Measurements from ENCODE around the gene ATP5MC2.
"Not testable (repeated sequence)": the region's sequence is repeated elsewhere in the genome, so short reads cannot be mapped to it uniquely, and the experiment has no call there.

Gene ATP5MC2

GRCh38 chr12:53644133-53644532 lies 31.8 kb downstream of the ATP5MC2 start:
- DNase-seq = no peak

DNA sequence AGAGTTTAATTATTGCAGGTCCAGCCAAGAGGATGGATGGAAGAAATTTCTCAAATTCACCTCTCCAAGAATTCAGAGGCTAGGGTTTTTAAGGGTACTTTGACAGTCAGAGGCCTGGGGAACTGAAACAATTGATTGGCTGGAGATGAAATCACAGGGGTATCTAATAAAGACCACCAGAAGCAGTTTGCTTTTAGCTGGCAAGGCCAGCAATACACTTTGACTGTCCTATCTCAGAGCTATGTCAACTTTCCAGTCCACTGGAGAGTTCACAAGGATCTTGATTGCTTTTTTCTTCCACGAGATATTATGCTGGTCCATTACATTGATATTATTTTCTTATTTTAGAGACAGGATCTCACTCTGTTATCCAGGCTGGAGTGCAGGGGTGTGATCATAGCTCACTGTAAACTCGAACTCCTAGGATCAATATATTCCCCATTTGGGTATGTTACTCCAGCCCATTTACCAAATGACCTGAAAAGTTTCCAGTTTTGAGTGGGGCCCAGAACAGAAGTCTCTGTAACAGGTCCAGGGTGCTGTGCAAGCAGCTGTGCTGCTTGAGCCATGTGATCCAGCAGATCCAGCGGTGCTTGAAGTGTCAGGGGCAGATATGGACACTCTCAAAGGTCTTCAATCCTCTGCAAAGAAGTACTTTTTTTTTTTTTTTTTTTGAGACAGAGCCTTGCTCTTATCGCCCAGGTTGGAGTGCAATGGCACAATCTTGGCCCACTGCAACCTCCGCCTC lies 32.5 kb downstream of the ATP5MC2 start:
- no peak for DNase-seq

DNA sequence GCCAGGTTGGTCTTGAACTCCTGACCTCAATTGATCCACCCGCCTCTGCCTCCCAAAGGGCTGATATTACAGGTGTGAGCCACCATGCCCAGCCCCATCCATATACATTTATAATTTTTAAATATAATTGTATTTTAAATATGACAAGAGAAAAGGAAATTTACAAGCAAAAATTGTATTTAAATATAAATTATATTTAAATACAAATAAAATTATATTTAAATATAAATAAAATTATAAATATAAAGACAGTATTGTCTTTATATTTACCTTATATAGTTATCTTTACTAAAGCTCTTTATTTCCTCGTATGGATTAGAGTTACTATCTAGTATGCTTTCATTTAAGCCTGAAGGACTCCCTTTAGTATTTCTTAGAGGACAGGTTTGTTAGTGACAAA lies 37.8 kb downstream of the ATP5MC2 start:
- no peak for DNase-seq

GRCh38 chr12:53636641-53637040 lies 39.2 kb downstream of the ATP5MC2 start:
- DNase-seq = no peak

GRCh38 chr12:53635708-53636107 lies 40.2 kb downstream of the ATP5MC2 start:
- DNase-seq = not testable (repeated sequence)

DNA sequence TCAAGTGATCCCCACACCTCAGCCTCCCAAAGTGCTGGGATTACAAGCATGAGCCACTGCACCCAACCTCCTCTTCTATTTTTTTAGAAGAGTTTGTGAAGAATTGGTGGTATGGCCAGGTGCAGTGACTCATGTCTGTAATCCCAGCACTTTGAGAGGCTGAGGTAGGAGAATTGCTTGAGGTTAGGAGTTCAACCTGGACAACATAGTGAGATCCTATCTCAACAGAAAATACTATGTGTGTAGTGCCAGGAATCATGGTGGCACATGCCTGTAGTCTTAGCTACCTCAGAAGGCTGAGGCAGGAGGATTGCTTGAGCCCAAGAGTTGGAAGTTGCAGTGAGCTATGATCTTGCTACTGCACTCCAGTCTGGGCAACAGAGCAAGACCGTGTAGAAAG lies 44.2 kb downstream of the ATP5MC2 start:
- DNase-seq = no peak

DNA sequence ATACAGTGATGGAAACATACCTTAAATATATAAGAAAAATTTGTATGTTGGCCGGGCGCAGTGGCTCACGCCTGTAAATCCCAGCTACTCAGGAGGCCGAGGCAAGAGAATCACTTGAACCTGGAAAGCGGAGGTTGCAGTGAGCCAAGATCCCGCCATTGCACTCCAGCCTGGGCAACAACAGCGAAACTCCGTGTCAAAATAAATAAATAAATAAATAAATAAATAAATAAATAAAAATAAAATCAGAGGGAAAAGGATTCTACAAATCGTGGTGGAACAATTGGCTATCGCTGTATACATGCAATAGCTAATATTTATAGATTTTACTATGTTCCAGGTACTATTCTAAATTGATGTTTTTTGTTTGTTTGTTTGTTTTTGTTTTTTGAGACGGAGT lies 48.0 kb downstream of the ATP5MC2 start:
- no peak for DNase-seq

- DNase-seq = no peak
These were observed 49.1 kb downstream of the ATP5MC2 start for GRCh38 chr12:53626702-53627169.

DNA sequence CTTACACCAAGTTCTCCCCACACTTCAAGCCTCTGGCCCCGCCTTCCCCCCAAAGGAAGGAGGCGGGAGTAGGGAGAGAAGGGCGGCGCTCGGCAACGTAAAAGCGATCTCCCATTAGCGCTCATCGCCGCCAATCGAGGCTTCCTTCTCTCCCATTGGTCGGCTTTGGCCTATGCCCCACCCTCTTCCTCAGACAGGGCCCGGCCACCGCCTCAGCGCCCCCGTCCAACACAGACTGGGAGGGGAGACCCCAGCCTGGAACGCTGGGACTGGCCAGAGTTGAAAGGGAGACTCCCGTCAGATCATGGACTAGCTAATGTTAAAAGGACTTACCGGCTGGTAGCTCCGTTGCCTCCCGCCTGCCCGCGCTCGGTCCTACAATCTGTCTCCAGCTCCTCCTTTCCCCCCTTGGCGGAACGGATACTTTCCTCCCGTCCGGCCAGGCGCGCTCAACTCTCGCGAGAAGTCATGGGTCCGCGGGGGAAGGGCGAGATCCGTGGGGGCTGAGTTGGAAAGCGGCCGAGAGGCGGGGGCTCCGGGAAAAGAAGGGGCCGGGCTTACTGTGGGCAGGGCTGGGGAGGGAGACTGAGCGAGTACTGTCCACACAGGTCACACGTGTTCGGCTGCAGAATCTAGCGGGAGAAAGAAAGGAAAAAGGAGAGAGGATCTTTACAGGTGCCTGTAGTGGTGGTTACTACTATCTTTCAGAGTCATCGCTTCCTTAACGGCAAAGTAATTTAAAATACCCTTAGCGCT lies 49.8 kb downstream of the ATP5MC2 start, which contains the start of gene ATF7:
ATF7 (minus strand) TSS at position 437 of the 756 bp plus-strand sequence. CDS start 25,382 bp downstream, outside the sequence.
- peak; percentile 95 for DNase-seq

DNA sequence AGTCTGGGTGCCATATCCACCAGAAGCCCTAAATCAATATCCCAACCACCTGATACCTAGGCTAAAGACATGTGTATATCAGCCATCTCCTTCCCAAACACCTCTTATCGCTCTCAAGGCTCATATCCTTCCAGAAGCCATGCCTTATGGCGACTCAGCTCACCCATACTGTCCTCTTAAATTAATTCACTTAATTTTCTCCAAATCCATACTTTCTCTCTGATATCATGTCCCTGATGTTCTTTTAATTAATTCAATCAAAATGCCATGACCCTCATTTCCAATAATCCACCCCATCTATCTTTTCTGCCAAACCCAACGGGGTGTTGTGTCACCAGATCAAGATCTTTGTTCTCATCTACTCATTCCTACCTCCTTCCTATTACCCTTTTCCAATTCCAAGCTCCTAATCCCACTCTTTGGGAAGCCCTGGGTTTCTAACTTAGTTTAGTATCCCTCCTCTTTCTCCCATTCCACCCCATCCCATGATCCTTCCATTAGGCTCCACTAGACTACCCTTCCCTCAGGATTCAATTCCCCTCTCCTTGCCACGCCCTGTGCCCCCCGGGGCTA lies 50.4 kb downstream of the ATP5MC2 start:
- no peak for DNase-seq

GRCh38 chr12:53624956-53625355 lies 50.9 kb downstream of the ATP5MC2 start:
- no peak for DNase-seq

- no peak for DNase-seq
These were observed 51.4 kb downstream of the ATP5MC2 start for GRCh38 chr12:53624458-53624857.

DNA sequence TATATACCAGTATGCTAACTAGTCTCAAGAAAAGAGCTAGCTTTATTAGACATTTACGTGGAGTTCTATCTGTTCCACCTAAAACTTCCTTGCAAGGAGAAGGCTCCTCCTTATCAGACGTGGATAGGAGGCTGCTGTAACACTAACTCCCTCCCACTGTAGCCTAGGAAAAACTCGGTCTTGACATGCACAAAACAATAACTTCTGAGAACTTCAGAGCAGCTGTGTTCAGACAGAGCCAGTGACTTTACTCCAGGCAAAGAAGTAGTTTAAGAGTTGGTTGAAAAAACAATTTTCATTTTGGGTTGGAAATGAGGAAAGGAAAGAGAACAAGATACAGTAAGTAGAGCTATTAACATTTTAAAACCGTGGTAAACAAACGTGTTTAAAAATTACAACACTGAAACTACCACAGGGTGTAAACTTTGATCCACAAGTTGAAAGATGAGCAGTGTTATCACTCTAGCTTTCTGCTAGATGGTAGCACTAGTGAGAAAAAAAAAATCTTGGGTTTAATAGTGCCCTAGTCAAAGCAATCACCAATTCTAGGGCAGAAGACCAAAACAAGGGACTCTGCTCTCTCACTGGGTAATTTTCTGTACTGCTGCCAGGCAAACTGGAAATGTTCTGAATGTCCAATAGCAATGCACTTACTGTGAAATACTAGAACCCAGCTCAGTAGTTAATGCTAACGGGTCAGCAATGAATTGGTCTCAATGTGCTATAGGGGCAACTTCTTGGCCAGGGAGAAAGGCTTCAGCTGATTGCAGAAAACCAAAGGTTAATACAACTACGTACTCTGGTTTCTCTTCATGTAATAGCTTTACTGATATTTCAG lies 52.1 kb downstream of the ATP5MC2 start:
- DNase-seq = no peak

DNA sequence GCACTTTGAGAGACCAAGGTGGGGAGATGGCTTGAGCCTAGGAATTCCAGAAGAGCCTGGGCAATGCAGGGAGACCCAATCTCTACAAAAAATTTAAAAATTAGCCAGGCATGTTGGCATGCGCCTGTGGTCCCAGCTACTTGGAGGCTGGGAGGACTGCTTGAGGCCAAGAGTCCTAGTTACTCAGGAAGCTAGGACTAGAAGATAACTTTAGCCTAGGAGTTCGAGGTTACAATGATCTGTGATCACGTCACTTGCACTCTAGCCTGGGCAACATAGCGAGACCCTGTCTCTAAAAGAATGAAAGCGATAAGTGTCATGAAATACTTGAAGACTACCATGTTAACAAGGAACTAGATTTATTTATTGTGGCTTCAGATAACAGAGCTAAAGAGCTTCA lies 53.2 kb downstream of the ATP5MC2 start:
- no peak for DNase-seq

DNA sequence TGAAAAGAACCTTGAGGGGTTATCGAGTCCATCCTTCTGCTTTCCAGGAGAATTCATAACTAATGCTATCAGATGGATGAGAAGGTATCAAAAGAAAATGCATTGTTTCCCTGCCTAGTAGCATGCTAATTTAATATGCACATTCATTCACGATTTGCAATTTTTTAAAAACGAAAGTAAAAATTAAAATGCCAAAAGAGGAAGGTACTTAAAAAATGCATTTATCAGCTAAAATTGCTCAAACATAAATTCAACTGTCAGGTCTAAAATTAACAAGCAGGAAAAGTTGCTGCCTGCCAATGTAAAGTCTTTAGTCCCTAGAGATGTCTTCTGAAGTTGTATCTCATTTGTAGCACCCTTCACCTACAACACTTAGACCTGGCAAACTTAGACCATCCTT lies 57.6 kb downstream of the ATP5MC2 start:
- no peak for DNase-seq

DNA sequence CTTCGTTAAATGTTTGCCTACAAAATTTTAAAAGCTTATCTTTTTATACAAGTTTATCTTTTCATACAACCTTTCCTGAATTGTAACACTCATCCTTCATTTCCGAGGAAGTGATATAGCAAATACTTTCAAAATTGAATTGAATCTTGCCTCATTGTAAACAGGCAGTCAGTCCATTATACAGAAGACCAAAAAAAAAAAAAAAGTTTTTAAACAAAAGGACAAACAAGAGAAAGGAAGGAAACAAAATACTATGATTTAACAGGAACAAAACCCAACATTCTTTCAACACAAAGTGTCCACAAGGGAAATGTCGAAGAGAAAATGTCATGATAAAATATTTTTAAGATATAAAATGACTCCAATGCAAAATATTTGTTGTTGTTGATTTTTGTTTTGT lies 58.2 kb downstream of the ATP5MC2 start:
- no peak for DNase-seq

DNA sequence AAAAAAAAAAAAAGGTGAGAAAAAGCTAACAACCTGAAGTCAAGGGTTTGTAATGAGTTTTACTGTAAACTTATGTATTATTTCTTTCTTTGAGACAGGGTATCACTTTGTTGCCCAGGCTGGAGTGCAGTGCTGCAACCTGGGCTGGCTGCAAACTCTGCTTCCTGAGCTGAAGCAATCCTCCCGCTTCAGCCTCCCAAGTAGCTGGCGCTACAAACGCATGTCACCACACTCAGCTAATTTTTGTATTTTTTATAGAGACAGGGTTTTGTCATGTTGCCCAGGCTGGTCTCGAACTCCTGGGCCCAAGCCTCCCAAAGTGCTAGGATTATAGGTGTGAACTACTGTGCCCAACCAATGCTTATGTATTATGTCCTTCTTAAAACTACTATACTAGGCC lies 58.9 kb downstream of the ATP5MC2 start:
- DNase-seq = no peak
